HL-60/S4 treated with retinoic acid at 250 ng/mL for 4 days and 3 days (cell line): ENCODE results near the gene B3GNT5.

Experiments used
- in situ Hi-C: fragments of 300-500 bp; cut with MboI; formaldehyde crosslinking; loops from 2 replicates; pipeline ENCODE4 v1.7.0; 2022; ENCODE audit warnings: low sequenced_read_pairs

B3GNT5 gene

DNA sequence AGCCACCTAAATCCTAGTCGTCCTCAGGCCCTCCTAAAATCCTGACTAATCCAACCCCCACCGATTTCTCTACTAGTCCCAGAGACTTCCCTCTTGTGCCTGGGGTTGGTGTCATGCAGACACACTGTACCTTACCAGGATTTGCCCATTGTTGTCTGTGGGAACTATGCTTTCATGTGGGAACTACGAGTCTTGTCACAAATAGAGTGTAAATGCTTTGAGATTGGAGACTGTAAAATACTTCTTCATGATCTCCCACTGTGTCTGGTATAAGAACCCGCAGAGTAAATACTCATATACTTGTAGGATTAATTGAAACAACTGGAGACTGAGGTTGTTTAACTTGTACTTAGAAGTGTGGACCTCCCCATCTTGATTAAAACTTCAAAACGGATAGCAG is 11.2 kb downstream of the B3GNT5 start:
- in situ Hi-C loops, result no loop called here

DNA sequence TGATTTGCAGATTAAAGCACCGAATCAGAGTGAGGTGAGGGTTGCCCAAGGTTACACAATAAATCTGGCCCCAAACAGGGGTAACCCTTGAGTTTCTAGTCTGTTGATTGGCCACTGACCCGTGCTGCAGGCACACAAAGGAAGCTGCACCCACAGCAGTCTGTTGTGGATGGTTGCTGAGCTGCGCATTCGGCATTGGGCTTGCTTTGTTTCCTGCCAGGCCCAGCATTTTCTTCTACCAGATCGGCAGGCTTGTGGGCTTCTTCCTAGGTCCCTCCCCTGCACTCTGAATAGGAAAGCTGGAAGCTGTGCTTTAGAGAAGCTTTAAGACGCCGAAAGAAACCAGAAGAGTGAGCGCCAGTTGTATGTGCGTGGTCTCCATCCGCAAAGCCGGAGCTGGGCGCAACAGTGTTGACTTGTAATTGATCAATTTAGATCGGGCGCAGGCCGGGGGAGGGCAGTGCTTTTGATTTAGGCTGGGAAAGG is 12.1 kb downstream of the B3GNT5 start:
- in situ Hi-C loops, result no loop called here

DNA sequence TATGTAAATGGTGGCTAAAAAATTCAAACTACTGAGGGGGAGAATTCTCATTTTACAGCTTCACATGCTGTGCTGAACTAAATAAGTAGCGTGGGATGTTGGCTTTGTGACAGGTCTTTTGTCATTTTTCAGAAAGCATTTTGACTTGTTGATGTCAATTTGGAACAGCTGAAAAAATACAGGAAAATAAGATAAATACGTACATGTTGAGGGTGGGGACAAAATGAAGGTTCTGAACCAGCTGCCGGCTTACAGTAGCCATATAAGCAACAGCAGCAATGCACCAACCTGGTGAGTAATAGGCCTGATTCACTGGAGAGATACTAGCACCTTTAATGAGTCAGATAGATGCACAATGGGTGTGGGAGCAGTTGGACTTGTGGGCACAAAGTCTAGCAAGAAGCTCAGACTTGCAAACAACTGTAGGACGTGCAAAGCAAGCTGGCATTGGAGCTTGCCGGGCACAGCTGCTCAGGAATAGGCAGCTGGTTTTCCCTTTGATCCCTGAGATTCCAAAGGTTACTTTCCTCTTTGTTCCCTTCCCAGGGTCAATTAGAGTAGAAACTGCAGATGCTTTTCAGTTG is 12.9 kb downstream of the B3GNT5 start:
- in situ Hi-C loops, result no loop called here

DNA sequence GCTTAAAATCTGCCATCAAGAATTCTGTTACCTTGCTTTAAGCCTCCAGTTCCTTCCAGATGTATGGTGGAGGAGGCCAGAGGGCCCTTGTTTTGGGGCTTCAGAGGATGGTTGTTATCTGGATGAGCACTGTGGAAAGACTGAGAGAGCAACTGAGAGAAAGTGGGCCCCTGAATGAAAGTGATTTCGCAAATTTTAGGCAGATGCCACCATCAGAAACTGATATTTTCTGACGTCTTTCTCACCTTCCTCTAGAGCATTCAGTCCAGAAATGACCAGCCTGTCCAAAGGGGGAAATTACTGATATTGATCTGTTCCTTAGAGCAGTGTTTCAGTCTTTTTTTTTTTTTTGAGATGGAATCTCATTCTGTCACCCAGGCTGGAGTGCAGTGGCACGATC is 13.4 kb downstream of the B3GNT5 start:
- in situ Hi-C loops, result no loop called here

DNA sequence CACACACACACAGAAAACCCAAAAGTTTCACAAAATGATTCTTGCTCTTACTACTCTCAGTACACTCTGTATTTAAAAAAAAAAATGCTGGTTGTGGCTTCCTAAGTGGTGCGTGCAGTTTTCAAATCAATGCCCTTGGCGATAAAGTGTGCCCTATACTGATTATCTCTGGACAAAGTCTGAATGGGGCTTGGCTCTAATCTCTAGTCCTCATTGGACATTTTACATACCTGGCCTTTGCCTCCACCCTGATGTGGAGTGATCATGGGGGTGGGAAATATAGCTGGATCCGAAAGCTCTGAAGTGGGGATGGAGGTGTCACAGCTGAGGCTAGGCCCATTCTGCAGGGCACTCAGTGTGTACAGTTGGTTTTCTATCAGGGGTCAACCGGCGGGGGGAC is 14.1 kb downstream of the B3GNT5 start:
- in situ Hi-C loops, result no loop called here

DNA sequence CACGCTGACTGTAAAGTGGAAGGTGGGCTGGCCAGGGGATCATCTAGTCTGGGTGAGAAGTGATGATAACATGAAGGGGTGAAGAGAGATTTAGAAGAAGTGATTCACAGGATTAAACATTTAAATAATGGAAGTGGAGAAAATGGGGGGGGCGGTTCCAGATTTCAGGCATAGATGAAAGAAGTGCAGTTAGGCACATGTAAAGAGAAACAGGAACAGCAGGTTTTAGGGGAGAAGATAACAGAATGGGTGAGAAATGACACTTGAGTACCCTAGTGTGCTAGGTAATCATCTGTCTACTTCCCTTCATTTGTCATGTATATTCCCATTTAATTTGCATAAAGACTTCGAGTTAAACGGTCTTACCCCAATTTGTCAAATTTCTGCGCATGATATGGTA is 15.3 kb downstream of the B3GNT5 start:
- in situ Hi-C loops, result no loop called here

DNA sequence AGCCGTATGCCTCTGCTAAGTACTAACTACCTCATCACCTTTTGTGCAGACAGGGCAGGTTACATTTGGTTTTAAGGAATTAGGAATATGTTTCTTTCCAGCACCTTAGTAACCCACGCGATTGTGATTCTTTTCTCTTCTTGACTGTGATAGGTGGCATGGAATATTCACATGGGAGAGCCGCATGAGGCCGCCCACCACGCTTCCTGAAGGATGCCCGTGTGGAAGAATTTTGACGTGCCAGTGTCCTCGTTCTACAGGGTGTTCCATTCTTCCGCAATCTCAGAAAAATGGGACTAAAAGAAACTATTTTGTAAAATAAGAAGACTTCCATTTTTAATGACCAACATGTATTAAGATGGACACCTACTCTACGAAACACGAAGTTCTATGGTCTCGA is 16.3 kb downstream of the B3GNT5 start:
- in situ Hi-C loops, result no loop called here

DNA sequence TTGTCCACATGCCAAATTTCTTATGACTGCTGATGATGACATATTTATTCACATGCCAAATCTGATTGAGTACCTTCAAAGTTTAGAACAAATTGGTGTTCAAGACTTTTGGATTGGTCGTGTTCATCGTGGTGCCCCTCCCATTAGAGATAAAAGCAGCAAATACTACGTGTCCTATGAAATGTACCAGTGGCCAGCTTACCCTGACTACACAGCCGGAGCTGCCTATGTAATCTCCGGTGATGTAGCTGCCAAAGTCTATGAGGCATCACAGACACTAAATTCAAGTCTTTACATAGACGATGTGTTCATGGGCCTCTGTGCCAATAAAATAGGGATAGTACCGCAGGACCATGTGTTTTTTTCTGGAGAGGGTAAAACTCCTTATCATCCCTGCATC is 17.3 kb downstream of the B3GNT5 start:
- in situ Hi-C loops, result no loop called here

DNA sequence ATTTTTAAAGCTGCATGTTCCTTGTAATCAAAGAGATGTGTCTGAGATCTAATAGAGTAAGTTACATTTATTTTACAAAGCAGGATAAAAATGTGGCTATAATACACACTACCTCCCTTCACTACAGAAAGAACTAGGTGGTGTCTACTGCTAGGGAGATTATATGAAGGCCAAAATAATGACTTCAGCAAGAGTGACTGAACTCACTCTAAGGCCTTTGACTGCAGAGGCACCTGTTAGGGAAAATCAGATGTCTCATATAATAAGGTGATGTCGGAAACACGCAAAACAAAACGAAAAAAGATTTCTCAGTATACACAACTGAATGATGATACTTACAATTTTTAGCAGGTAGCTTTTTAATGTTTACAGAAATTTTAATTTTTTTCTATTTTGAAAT is 19.1 kb downstream of the B3GNT5 start:
- in situ Hi-C loops, result no loop called here

DNA sequence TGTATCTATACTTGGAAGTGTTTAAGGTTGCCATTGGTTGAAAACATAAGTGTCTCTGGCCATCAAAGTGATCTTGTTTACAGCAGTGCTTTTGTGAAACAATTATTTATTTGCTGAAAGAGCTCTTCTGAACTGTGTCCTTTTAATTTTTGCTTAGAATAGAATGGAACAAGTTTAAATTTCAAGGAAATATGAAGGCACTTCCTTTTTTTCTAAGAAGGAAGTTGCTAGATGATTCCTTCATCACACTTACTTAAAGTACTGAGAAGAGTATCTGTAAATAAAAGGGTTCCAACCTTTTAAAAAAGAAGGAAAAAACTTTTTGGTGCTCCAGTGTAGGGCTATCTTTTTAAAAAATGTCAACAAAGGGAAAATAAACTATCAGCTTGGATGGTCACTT is 19.7 kb downstream of the B3GNT5 start:
- in situ Hi-C loops, result no loop called here

DNA sequence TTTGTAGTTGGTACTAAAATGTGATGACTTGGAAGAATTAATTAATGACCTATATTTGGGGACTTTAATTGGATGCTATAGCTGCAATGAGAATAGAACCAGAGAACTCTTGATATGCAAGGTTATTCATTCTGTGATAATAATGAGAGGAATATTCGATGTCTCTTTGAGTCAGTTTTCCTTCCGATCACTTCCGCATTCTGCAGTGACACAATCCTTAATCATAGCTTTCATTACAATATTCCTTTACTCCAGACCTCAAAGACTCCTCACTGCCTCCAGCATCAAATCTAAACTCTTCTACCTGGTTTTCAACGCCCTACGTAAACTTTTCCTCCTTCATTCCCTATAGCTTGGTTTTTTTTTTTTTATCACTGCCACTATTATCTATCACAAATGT is 21.6 kb downstream of the B3GNT5 start:
- in situ Hi-C loops, result no loop called here

DNA sequence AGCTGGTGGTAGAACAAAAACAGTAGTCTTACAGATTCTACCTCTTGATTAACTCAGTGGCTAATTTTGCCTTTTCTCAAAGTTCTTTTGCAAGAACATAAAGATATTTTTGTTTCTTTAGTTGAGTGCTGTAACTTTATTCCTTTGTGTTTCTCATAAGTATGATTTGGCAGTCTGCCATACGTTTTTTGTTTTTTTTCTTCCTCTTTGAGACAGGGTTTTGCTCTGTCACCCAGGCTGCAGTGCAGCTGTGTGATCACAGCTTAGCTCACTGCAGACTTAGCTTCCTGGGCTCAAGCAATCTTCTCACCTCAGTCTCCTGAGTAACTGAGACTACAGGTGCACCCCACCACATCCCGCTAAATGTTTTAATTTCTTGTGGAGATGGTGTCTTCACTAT is 22.4 kb downstream of the B3GNT5 start:
- in situ Hi-C loops, result no loop called here

DNA sequence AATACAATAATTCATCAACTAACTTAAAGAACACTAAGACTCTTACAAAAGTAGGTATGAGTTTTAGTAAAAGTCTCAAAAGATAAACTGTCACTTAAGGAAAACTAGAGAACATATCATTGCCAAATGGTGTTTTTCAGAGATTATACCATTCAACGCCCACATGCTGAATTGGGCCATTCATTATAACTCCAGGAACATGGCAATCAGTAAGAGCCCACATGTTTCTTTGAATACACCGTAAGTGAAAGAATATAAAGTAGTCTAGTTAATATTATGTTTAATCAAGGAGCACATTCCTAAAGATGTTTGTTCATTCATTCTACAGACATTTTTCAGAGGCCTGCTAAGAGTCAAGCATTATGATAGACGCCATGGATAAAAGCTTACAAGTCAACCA is 22.9 kb downstream of the B3GNT5 start:
- in situ Hi-C loops, result no loop called here

DNA sequence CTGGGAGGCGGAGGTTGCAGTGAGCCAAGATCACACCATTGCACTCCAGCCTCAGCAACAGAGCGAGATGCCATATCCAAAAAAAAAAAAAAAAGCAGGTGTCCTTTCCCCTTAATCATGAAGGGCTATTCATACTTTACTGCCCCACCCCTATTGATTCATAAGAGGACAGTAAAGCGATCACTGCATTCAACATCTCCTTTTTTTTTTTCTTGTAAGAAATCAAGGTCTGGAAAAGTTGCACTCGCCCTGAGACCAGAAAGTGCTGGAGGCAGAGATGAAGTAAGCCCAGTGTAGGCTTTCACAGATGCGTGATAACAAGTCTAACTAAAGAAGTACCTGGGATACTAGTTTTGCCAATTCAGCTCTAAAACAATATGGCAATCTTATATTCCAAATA is 24.2 kb downstream of the B3GNT5 start:
- in situ Hi-C loops, result no loop called here

DNA sequence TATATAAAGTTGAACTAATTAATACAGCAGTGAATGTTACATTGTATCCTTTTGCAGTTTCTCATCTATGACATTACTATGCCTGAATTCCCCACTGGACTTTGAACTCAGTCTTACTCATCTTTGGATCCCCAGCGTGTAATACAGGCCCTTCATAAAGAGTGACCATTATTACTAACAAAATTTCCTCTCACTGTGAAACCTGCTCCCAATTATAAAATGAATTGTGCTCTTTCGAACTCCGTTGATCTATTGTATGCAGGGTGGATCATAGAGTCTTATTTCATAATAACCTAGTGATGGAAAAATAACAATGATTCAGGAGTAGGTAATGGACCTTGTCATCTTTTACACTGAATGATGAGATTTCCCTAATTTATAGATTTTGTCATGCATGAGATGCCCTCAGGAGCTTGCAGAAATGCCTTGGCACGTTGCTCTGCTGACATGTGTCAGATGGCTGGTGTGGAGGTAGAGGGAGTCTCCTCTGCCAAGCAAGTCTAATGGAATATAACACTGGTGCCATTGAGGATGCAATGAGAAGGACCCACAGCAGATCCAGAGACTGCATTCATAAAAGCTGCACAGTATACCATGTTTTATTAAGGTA is 25.5 kb downstream of the B3GNT5 start:
- in situ Hi-C loops, result no loop called here

DNA sequence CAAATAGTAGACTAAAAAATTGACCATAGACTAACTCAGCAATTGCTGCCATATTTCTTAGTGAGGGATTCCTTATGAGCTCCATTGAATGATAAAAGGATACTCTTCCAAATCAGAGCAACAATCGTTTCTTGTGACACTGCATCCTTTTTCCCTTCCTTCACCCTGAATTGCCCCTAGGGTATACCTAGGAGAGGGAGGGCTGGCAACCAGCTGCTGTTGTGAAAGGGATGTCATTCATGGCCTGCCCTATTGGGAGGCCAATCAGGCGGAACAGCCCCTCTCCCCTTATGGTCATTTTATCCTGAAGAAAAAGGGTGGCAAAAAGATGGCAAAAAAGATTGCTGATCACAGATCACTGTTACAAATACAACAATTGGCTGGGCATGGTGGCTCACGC is 26.3 kb downstream of the B3GNT5 start:
- in situ Hi-C loops, result no loop called here

DNA sequence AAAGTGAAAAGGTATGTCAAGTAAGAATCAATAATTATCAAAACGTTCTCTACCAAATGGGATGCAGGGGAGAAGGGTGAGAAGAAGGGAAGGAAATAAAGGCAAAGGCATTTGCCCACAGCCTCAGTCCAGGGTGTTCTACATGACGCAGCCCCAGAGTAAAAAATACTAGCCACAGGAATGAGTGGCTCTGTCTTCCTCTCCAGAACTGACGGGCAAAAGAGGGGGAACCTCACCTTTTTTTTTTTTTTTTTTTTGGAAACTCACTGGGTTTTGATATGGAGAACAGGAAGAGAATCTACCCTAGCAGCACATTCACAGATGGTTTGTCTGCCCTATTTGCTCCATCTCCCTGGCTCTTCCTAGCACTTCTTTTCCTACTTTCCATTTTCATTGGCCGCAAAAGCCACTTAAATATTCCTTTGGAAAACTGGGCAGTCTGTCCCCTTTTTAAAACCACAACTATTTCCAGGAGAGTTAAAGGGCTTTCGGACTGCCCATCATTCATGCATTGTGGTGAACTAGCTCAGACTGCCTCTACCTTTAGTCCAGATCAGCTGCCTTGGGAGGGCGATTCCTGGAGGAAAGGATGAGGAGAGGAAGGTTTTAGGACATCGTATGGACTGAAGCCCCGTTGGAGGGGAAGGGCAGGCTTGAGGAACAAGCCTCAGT is 28.2 kb downstream of the B3GNT5 start:
- in situ Hi-C loops, result no loop called here

DNA sequence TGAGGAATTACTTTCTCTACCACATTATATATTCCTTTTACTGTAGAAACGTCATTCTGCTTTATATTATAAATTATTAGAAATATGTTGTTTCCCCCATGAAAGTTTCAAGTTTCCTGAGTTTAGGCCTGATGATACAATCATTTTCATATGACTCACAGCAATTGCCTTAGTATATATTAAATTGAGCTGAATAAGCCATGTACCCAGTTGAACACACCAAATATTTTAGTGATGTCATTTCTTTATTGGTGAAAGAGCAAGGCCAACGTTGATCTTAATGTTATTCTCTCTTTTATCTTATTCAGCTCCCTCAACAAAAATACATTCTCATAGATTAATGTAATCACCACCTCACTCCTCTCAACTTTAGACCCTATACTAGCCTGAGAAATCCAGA is 30.8 kb downstream of the B3GNT5 start:
- in situ Hi-C loops, result no loop called here

DNA sequence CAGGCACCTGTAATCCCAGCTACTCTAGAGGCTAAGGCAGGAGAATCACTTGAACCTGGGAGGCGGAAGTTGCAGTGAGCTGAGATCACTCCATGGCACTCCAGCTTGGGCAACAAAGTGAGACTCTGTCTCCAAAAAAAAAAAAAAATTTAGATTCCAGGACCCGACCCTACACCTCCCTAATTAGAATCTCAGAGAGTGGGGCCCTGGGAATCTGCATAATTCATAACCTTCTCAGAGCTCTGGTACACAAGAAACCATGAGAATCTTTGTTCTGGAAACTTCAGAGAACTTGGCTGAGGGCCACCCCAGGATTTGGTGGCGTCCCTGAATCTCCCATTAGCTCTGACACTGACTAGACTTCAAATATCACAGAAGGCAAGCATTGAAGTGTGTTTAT is 31.5 kb downstream of the B3GNT5 start:
- in situ Hi-C loops, result no loop called here

DNA sequence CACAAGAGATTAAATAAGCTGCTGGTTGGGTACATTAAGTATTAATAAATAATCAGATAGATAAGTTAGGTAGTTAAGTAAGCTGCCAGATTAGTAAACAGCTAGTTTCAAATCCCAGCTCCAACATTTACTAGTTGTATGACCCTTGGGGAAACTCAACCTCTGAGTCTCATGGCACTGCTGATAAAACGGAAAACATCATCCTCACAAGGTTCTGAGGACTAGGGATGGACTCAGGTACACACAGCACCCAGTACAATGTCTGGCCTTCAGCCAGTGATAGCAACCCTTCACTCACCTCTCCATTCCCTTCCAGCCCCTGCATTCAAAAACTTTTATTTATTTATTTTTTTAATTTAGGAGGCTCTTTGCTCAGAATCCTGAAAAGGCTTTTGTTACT is 32.3 kb downstream of the B3GNT5 start:
- in situ Hi-C loops, result no loop called here

DNA sequence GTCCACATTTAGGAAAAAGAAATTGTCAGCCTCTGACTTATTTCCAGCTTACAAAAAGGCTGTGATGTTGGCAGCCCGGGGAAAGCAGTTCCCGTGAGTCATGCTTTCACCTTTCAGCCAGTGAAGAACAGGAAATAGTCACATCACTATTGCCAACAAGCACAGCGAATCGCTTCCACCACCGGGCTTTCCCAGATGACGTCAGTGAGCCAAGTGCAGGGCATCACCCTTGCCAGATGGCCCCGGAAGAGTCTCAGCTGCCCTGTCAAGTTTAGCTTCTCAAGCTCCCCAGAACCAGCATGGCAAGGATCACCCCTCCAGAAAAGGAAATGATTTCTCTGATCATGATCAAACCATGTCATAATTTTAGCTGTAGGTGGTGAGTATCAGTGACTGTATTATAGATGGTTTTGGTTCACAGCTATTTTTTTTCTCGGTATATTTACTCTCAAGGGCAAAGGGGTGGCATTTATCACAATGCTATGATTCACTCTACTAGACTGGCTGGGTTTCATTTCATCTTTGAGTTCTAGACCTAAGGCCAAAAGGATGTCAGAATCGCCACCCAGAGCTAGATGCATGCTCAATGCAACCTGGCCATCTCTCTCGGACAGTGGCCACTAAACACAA is 32.9 kb downstream of the B3GNT5 start:
- in situ Hi-C loops, result no loop called here

DNA sequence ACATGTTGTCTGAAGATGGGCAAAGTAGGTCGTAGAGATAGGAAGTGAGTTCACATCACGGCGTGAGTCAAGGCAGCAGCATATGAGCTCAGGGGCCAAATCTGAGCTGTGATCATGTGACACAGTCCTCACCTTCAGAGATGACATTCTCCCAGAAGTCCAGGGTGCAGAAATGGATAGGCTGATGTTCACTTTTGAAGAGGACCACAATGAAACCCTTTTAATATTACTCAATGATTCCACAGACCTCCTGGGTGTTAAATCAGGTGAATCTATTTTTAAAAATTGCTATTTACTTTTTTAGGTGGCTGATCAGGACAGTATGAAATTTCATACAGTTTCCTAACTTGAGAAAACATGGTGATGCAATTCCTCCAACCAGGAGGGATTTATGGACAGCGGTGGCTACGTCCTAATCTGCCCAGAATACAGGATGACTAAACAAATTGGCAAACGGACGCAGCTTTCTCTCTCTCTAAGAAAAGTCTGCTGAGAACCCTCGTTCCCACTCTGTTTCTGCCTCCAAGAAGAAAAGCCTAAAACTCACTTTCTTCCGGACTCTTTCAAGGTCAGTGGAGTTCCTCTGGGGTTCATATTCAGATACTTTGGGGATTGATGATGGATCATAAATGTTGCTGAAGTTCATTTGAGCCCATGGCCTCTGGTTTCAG is 34.4 kb downstream of the B3GNT5 start:
- in situ Hi-C loops, result no loop called here
